Neural progenitor cell (in vitro differentiated cells): Measurements from ENCODE around the gene IL6R. TPM values are rescaled to one million over a fixed set of nuclear protein-coding genes. Genes with fewer than 3 reads are reported as not detected.

Source experiments
- DNase-seq: peaks from one replicate; pipeline ENCODE4 v3.0.0-alpha.2; 2016; ENCODE audit warnings: low spot score
- H2AFZ ChIP-seq: fragments of 200-600 bp; sonication (generic); replicated peaks from 2 replicates; pipeline ENCODE4 v1.6.1; 2016; ENCODE audit warnings: antibody characterized with exemption
- H3F3A ChIP-seq: fragments of 200-600 bp; sonication (generic); 2 replicates; pipeline ENCODE4 v1.6.1; 2016; ENCODE audit warnings: antibody characterized with exemption, low read depth
- H3K27ac ChIP-seq: fragments of 200-600 bp; sonication (generic); 2 replicates; pipeline ENCODE4 v1.5.1; 2016; ENCODE audit warnings: mild to moderate bottlenecking
- H3K27me3 ChIP-seq: fragments of 200-600 bp; sonication (generic); 2 replicates; pipeline ENCODE4 v1.6.1; 2016; ENCODE audit warnings: mild to moderate bottlenecking, moderate library complexity
- H3K36me3 ChIP-seq: fragments of 200-600 bp; sonication (generic); 2 replicates; pipeline ENCODE4 v1.5.1; 2016
- H3K4me1 ChIP-seq: fragments of 200-600 bp; sonication (generic); 2 replicates; pipeline ENCODE4 v1.6.1; 2016; ENCODE audit warnings: mixed run types
- H3K4me2 ChIP-seq: fragments of 200-600 bp; sonication (generic); 2 replicates; pipeline ENCODE4 v1.6.1; 2016
- H3K4me3 ChIP-seq: fragments of 200-600 bp; sonication (generic); 2 replicates; pipeline ENCODE4 v1.5.1; 2016
- H3K79me2 ChIP-seq: fragments of 200-600 bp; sonication (generic); 2 replicates; pipeline ENCODE4 v1.6.1; 2016; ENCODE audit warnings: low read depth
- H3K9ac ChIP-seq: fragments of 200-600 bp; sonication (generic); 2 replicates; pipeline ENCODE4 v1.6.1; 2016
- H3K9me3 ChIP-seq: fragments of 200-600 bp; sonication (generic); 2 replicates; pipeline ENCODE4 v1.5.1; 2016; ENCODE audit warnings: low read depth
- H4K20me1 ChIP-seq: fragments of 200-600 bp; sonication (generic); 2 replicates; pipeline ENCODE4 v1.6.1; 2016; ENCODE audit warnings: low read depth
- H3K27ac Mint-ChIP-seq: 3 replicates; pipeline ENCODE4 v1.8.0; 2021; ENCODE audit warnings: mixed read lengths
- H3K27me3 Mint-ChIP-seq: 2 replicates; pipeline ENCODE4 v1.8.0; 2022; ENCODE audit warnings: low read depth, mild to moderate bottlenecking, inconsistent platforms, moderate library complexity, mixed read lengths; ENCODE audit not compliant: insufficient read depth
- H3K36me3 Mint-ChIP-seq: 3 replicates; pipeline ENCODE4 v1.8.0; 2021; ENCODE audit warnings: mixed read lengths
- H3K4me1 Mint-ChIP-seq: 3 replicates; pipeline ENCODE4 v1.8.0; 2021; ENCODE audit warnings: mixed read lengths
- H3K4me3 Mint-ChIP-seq: 3 replicates; pipeline ENCODE4 v1.8.0; 2021; ENCODE audit warnings: mild to moderate bottlenecking, moderate library complexity, mixed read lengths
- H3K9me3 Mint-ChIP-seq: 3 replicates; pipeline ENCODE4 v1.8.0; 2020; ENCODE audit warnings: mixed read lengths
- CTCF ChIP-seq: fragments of 200-600 bp; sonication (generic); IDR thresholded peaks from 2 replicates; pipeline ENCODE4 v1.5.1; 2017; ENCODE audit warnings: antibody characterized with exemption, mild to moderate bottlenecking
- EZH2 ChIP-seq: fragments of 200-600 bp; sonication (generic); IDR thresholded peaks from 2 replicates; pipeline ENCODE4 v1.6.1; 2017; ENCODE audit warnings: antibody characterized with exemption, mild to moderate bottlenecking, moderate library complexity
- EZH2phosphoT487 ChIP-seq: fragments of 200-600 bp; sonication (generic); IDR thresholded peaks from 2 replicates; pipeline ENCODE4 v1.6.1; 2017; ENCODE audit warnings: antibody characterized with exemption
- total RNA-seq: library from RNA; depleted of rRNA; stranded (reverse); fragments of >200 nt; gene quantifications from 2 replicates; pipeline ENCODE4 v1.2.3, GENCODE V29; 2015; ENCODE audit warnings: low replicate concordance

IL6R gene
- total RNA-seq, 1 donor from 2014 or later = not detected

- Histone ChIP-seq H3K9ac (no peak overlapping the region), H3F3A (no peaks in the 10 kb centered on the region), H4K20me1 (no peaks in the 10 kb centered on the region), H3K4me1 (no peaks in the 10 kb centered on the region), H3K9me3 (no peaks in the 10 kb centered on the region), H3K27ac (no peak overlapping the region), H2AFZ (no peak overlapping the region), H3K4me3 (no peak overlapping the region), H3K79me2 (no peaks in the 10 kb centered on the region), H3K27me3 (no peaks in the 10 kb centered on the region), H3K4me2 (no peak overlapping the region), H3K36me3 (no peaks in the 10 kb centered on the region)
- Mint-ChIP-seq H3K27ac (no peak overlapping the region), H3K4me3 (no peak overlapping the region), H3K9me3 (no peaks in the 10 kb centered on the region), H3K36me3 (no peaks in the 10 kb centered on the region), H3K27me3 (peaks cover 7% of the 10 kb centered on the region), H3K4me1 (peaks cover 6% of the 10 kb centered on the region)
- DNase-seq = no peak
- TF ChIP-seq EZH2 (no peak), EZH2phosphoT487 (no peak), CTCF (no peak)
These were observed 35.1 kb downstream of the IL6R start for GRCh38 chr1:154440036-154440804.

DNA sequence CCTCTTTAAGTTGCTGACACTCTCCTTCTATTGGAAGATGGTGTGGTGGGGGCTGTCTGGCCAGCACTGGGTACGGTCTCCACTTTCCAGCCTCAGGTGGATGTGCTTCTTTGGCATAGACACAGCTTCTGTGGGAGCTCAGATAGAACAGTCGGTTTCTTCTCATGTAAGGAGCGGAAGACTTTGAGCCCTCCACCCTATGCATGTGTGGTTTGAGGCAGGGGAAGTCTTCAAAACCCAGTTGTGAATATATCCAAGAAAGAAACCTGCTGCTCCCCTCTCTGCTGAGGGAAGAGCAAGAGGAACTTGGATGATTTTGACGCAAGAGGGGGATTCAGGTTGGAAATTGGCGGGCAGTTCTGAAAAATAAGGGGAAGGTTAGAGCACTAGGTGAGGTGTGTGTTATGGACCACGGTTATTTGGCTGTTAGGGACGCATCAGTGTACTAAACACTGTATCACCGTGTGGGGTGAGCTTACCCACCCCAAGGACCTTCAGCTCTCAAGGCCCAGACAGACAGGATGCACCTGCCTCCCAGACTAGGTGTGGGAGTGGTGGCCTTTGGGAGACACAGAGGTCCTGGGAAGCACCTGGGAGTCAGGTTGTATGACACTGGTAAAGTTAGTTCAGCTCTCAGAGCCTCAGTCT, 36.2 kb downstream of the IL6R start:
- no peak for DNase-seq
- no peaks in the 10 kb centered on the region for H4K20me1 ChIP-seq
- Mint-ChIP-seq H3K4me3 (no peak overlapping the region), H3K4me1 (peaks cover 9% of the 10 kb centered on the region), H3K27ac (peak overlapping the region; percentile 43), H3K27me3 (peaks cover 7% of the 10 kb centered on the region), H3K36me3 (no peaks in the 10 kb centered on the region), H3K9me3 (no peaks in the 10 kb centered on the region)
- no peaks in the 10 kb centered on the region for H3F3A ChIP-seq
- H3K4me3 ChIP-seq = no peak overlapping the region
- H3K4me2 ChIP-seq = no peak overlapping the region
- TF ChIP-seq EZH2phosphoT487 = no peak
- no peak for TF ChIP-seq EZH2
- TF ChIP-seq CTCF = no peak
- H2AFZ ChIP-seq = no peak overlapping the region
- no peak overlapping the region for H3K27ac ChIP-seq
- H3K4me1 ChIP-seq = no peaks in the 10 kb centered on the region
- H3K79me2 ChIP-seq = no peaks in the 10 kb centered on the region
- H3K9me3 ChIP-seq = no peaks in the 10 kb centered on the region
- no peaks in the 10 kb centered on the region for H3K36me3 ChIP-seq
- no peaks in the 10 kb centered on the region for H3K27me3 ChIP-seq
- no peak overlapping the region for H3K9ac ChIP-seq

DNA sequence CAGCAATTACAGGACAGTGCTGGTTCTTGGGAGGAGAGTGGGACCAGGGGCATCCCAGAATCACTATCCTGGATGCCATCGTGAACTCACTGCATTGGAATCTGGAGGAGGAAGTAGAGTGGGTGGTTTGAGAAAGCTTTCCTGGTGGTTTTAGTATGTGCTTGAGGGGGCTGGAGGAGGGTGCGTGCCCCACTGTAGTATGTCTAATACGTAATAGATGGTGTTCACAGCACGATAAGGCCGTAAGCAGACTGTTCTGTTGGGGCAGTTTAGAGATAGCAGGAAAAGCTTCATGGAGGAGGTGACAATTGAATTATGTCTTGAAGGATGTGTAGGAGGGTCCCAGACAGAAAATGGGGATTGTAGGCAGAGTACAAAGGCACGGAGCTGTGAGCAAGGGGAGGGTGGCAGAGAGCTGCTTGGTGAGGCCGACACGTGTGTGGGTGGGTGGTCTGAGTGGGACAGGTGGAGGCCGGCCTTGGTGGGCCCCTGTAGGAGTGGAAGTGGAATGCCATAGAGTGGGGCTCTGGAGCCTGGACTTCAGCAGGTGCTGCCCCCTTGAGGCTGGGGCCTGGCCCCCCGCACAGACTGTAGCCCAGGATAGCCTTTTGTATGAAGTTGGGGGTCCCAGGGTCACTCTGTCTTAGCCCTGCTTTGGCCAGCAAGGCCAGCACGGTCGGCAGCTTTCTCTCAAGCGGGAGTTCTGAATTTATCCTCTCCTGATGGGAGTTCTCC, 37.0 kb downstream of the IL6R start:
- Mint-ChIP-seq H3K9me3 (no peaks in the 10 kb centered on the region), H3K4me3 (peak overlapping the region; percentile 3), H3K36me3 (no peaks in the 10 kb centered on the region), H3K27me3 (peaks cover 7% of the 10 kb centered on the region), H3K27ac (peak overlapping the region; percentile 10), H3K4me1 (peaks cover 9% of the 10 kb centered on the region)
- no peak overlapping the region for H3K27ac ChIP-seq
- no peaks in the 10 kb centered on the region for H3K27me3 ChIP-seq
- no peak overlapping the region for H3K9ac ChIP-seq
- no peak overlapping the region for H3K4me3 ChIP-seq
- H3K79me2 ChIP-seq = no peaks in the 10 kb centered on the region
- no peaks in the 10 kb centered on the region for H3K9me3 ChIP-seq
- DNase-seq = peak; percentile 19
- no peak overlapping the region for H2AFZ ChIP-seq
- TF ChIP-seq EZH2 (no peak), CTCF (peak; percentile 49)
- H4K20me1 ChIP-seq = no peaks in the 10 kb centered on the region
- no peaks in the 10 kb centered on the region for H3K4me1 ChIP-seq
- no peaks in the 10 kb centered on the region for H3K36me3 ChIP-seq
- no peak overlapping the region for H3K4me2 ChIP-seq
- H3F3A ChIP-seq = no peaks in the 10 kb centered on the region
